PFSK-1 (cell line): ENCODE results near the gene BAIAP2L1.

Source experiments
- FOXP2 ChIP-seq: optimal IDR thresholded peaks from 2 replicates; pipeline ENCODE3; 2011; ENCODE audit warnings: borderline replicate concordance, control low read depth, inconsistent platforms; ENCODE audit not compliant: insufficient read depth; ENCODE audit errors: extremely low read length, extremely low read depth
- POLR2AphosphoS5 ChIP-seq: IDR thresholded peaks from 2 replicates; pipeline ENCODE4 v1.6.1; 2012; ENCODE audit warnings: low read depth, mild to moderate bottlenecking, control low read depth, low read length, moderate library complexity
- REST ChIP-seq, 2 experiments: IDR thresholded peaks; 2 replicates each; pipeline versions ENCODE4 v1.6.1 to v1.8.0; 2011 to 2012; ENCODE audit warnings: low read depth in 2 of 2, low read length in 2 of 2, control low read depth in 1 of 2, inconsistent platforms in 1 of 2, mild to moderate bottlenecking in 1 of 2, moderate library complexity in 1 of 2; ENCODE audit not compliant: insufficient read depth in 1 of 2
- SIN3A ChIP-seq: IDR thresholded peaks from 2 replicates; pipeline ENCODE4 v1.6.1; 2012; ENCODE audit warnings: mild to moderate bottlenecking, low read length, moderate library complexity, borderline replicate concordance; ENCODE audit not compliant: insufficient read depth
- TAF1 ChIP-seq: IDR thresholded peaks from 2 replicates; pipeline ENCODE4 v1.6.1; 2012; ENCODE audit warnings: low read length, control low read depth, borderline replicate concordance; ENCODE audit not compliant: insufficient read depth

- TF ChIP-seq POLR2AphosphoS5 (no peak), TAF1 (no peak), REST (IDR thresholded peaks at IDR 0.05; ENCODE audit: insufficient read depth in 1 of 2, low read depth in 2 of 2, low read length in 2 of 2) (no peak), SIN3A (no peak), FOXP2 (no peak)
Observed at GRCh38 chr7:98351136-98351535, 49.8 kb downstream of the BAIAP2L1 start.
